A673 (cell line): Measurements from ENCODE around the gene CCHCR1. TPM values are rescaled to one million over a fixed set of nuclear protein-coding genes. Genes with fewer than 3 reads are reported as not detected.
A peak's percentile ranks its signal among the peaks of the same experiment; 100 is the strongest.

Source experiments
- BruUV-seq: library from RNA; stranded (reverse); fragments of 400-500 nt; replicated peaks from 2 replicates; lab custom pipeline; 2021; lab: Mats Ljungman, UMichigan
- CTCF ChIA-PET: fragments of 300-600 bp; sonication (Branson Sonifier 250); formaldehyde crosslinking; loops from one replicate; lab custom pipeline; 2022; ENCODE audit warnings: antibody characterized with exemption; lab: Charles Lee
- POLR2A ChIA-PET: fragments of 300-600 bp; sonication (Branson Sonifier 250); formaldehyde crosslinking; loops from one replicate; lab custom pipeline; 2022; ENCODE audit warnings: antibody characterized with exemption; ENCODE audit not compliant: low non-redundant PET; lab: Charles Lee
- DNase-seq: peaks from one replicate; pipeline ENCODE4 v3.0.0-alpha.2; 2015; ENCODE audit warnings: low spot score
- H3K27ac ChIP-seq: fragments of 200-600 bp; sonication (generic); 2 replicates; pipeline ENCODE4 v1.5.1; 2016; ENCODE audit warnings: mixed run types, low read depth, mild to moderate bottlenecking, mixed read lengths, antibody characterized with exemption, low read length; ENCODE audit not compliant: poor library complexity, severe bottlenecking
- H3K27me3 ChIP-seq: fragments of 200-600 bp; sonication (generic); replicated peaks from 2 replicates; pipeline ENCODE4 v1.6.1; 2017; ENCODE audit warnings: mixed run types, low read depth, mild to moderate bottlenecking, mixed read lengths, antibody characterized with exemption, low read length; ENCODE audit not compliant: insufficient read depth, poor library complexity
- H3K36me3 ChIP-seq: fragments of 200-600 bp; sonication (generic); 2 replicates; pipeline ENCODE4 v1.6.1; 2016; ENCODE audit warnings: mixed run types, mild to moderate bottlenecking, mixed read lengths, antibody characterized with exemption, low read length; ENCODE audit not compliant: insufficient read depth, poor library complexity, severe bottlenecking
- H3K4me1 ChIP-seq: fragments of 200-600 bp; sonication (generic); 2 replicates; pipeline ENCODE4 v1.6.1; 2017; ENCODE audit warnings: mixed run types, mild to moderate bottlenecking, mixed read lengths, antibody characterized with exemption, low read length; ENCODE audit not compliant: insufficient read depth, poor library complexity, severe bottlenecking
- H3K4me3 ChIP-seq: fragments of 200-600 bp; sonication (generic); 2 replicates; pipeline ENCODE4 v1.5.1; 2016; ENCODE audit warnings: low read depth, mixed run types, mild to moderate bottlenecking, mixed read lengths, low read length; ENCODE audit not compliant: poor library complexity, severe bottlenecking
- H3K9me3 ChIP-seq: fragments of 200-600 bp; sonication (generic); 2 replicates; pipeline ENCODE4 v1.6.1; 2016; ENCODE audit warnings: mixed run types, low read depth, mild to moderate bottlenecking, mixed read lengths, antibody characterized with exemption, low read length; ENCODE audit not compliant: poor library complexity, severe bottlenecking
- CTCF ChIP-seq: fragments of 300-800, 200-600 bp; sonication (generic); conservative IDR thresholded peaks from 2 replicates; pipeline ENCODE4 v1.5.1; 2017; ENCODE audit warnings: low read depth, mild to moderate bottlenecking, antibody characterized with exemption, low read length, moderate library complexity, mixed read lengths
- EZH2 ChIP-seq: fragments of 200-600 bp; sonication (generic); IDR thresholded peaks from 2 replicates; pipeline ENCODE4 v1.6.1; 2017; ENCODE audit warnings: borderline replicate concordance, low read depth, mild to moderate bottlenecking, mixed read lengths, antibody characterized with exemption, low read length; ENCODE audit not compliant: poor library complexity, severe bottlenecking
- intact Hi-C: fragments of 100-400 bp; cut with micrococcal nuclease; formaldehyde crosslinking; loops from one replicate; pipeline ENCODE4 v1.10.0; 2022; ENCODE audit not compliant: unreplicated experiment
- total RNA-seq: library from RNA; stranded (reverse); gene quantifications from 2 replicates; pipeline ENCODE4 v1.2.3, GENCODE V29; 2021

CCHCR1 gene
- total RNA-seq, 1 experiment from 2014 or later, result 51.7 TPM

- H3K4me1 ChIP-seq, result peaks cover 5% of the 10 kb centered on the region
- CTCF ChIA-PET, result interaction anchor here (0.6 to 1.0 kb wide), 2 partner anchors 27 to 208 kb away, joined by 3 read pairs; no protein-coding TSS in a partner anchor
- POLR2A ChIA-PET, result interaction anchor here (0.5 to 1.2 kb wide), 3 partner anchors 12 to 98 kb away, joined by 3 to 4 read pairs (median 4); no protein-coding TSS in a partner anchor
These were observed 1.6 kb upstream of the CCHCR1 start for GRCh38 chr6:31158863-31159855.

GRCh38 chr6:31158140-31158862 is 699 bp upstream of the CCHCR1 start, which contains the start of gene TCF19:
TCF19 (plus strand) TSS chr6:31158589; CDS start chr6:31159470, 881 bp downstream.
- DNase-seq, result peak; percentile 100
- BruUV-seq, result no TSS peak
- peak within 1 kb of the TSS; percentile 61 for H3K4me3 ChIP-seq
- TF ChIP-seq CTCF, result no peak
- POLR2A ChIA-PET, result interaction anchor here (0.5 to 1.2 kb wide), 3 partner anchors 11 to 99 kb away, joined by 3 to 4 read pairs (median 4); no protein-coding TSS in a partner anchor
- H3K36me3 ChIP-seq, result peaks cover 35% of the 10 kb centered on the region
- peaks cover 5% of the 10 kb centered on the region for H3K4me1 ChIP-seq
- intact Hi-C loops, result no loop called here
- CTCF ChIA-PET, result interaction anchor here (0.6 to 1.0 kb wide), 3 partner anchors 27 to 241 kb away, joined by 3 to 5 read pairs (median 3); no protein-coding TSS in a partner anchor
- no peaks in the 10 kb centered on the region for H3K27me3 ChIP-seq
- H3K27ac ChIP-seq, result peak within 1 kb of the TSS; percentile 85
- H3K9me3 ChIP-seq, result no peaks in the 10 kb centered on the region

More at GRCh38 chr6:31158863-31159855, 1.6 kb upstream of the CCHCR1 start:
- intact Hi-C loops, result no loop called here
- H3K4me3 ChIP-seq, result peak overlapping the region; percentile 61
- peaks cover 37% of the 10 kb centered on the region for H3K36me3 ChIP-seq
- no peaks in the 10 kb centered on the region for H3K9me3 ChIP-seq
- H3K27ac ChIP-seq, result peak overlapping the region; percentile 28
- TSS peak; percentile 35 for BruUV-seq
- no peaks in the 10 kb centered on the region for H3K27me3 ChIP-seq
- peak; percentile 15 for DNase-seq
- TF ChIP-seq EZH2 (no peak), CTCF (no peak)

- H3K27ac ChIP-seq, result no peak overlapping the region
- ChIA-PET POLR2A (no interaction called here), CTCF (no interaction called here)
- DNase-seq, result no peak
- peaks cover 26% of the 10 kb centered on the region for H3K36me3 ChIP-seq
- TF ChIP-seq EZH2 (no peak), CTCF (no peak)
- peaks cover 5% of the 10 kb centered on the region for H3K4me1 ChIP-seq
- H3K4me3 ChIP-seq, result no peak overlapping the region
- no peaks in the 10 kb centered on the region for H3K9me3 ChIP-seq
- intact Hi-C loops, result no loop called here
- H3K27me3 ChIP-seq, result no peaks in the 10 kb centered on the region
- BruUV-seq, result no TSS peak
These were observed 961 bp downstream of the CCHCR1 start for GRCh38 chr6:31156641-31157040.
